Kidney glomerular epithelial cell (primary cell): Measurements from ENCODE around the gene ABLIM2.
A peak's percentile ranks its signal among the peaks of the same experiment; 100 is the strongest.

Experiments
- DNase-seq: peaks from one replicate; lab custom pipeline; 2025; lab: John Stamatoyannopoulos, UW

The ABLIM2 gene

DNA sequence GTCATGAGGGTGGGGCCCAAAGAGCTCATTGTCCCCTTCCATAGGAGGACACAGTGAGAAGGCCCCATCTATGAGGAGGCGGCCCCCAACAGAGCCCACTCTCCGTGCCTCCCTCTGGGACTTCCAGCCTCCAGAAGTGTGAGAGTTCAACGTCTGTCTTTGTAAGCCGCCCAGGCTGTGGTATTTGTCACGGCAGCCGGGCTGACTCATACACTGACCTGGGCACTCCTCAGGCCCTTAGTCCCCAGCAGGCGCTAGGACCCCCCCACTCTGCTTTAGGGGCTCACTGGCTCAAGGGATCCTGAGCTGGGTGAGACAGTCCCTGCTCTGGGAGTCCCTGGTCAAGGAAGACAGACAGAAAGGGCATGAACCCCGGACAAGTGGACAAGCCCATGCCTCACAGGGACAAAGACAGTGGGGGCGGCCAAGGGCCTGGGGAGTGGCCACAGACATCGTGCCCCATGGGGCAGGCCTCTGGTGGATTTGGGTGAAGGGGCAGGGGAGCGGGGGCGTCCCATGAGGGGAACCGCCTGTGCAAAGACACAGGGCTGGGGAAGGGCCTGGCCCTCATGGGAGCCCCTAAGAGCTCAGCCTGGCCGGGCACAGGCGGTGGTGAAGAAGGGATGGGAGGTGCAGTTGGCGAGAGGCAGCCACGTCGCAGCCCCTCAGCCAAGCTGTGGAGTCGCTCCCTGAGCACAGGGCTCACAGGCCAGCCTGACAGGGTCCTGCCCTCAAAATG, 21.5 kb downstream of the ABLIM2 start:
- DNase-seq: no peak

GRCh38 chr4:8136529-8136928, 22.1 kb downstream of the ABLIM2 start:
- DNase-seq: no peak

DNA sequence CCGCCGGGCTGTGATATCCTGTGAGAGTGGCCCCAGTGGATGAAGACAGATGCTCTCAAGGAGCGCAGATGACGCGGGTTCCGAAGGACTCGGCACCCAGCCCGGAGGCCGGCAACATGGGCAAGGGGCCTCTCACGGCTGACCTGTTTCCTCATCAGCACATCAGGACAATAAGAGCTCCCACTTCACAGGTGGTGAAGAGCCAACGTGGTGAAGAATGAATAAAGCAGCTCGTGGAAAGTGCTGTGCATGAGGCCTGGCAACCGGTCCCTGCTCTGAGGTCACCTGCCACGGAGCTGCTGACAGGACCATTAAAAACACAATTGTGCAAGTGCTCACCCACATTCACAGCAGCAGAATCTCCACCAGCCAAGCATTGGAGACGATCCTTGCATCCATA, 22.9 kb downstream of the ABLIM2 start:
- no peak for DNase-seq

GRCh38 chr4:8133897-8134563, 24.6 kb downstream of the ABLIM2 start:
- no peak for DNase-seq

GRCh38 chr4:8132947-8133705, 25.5 kb downstream of the ABLIM2 start:
- DNase-seq: no peak

DNA sequence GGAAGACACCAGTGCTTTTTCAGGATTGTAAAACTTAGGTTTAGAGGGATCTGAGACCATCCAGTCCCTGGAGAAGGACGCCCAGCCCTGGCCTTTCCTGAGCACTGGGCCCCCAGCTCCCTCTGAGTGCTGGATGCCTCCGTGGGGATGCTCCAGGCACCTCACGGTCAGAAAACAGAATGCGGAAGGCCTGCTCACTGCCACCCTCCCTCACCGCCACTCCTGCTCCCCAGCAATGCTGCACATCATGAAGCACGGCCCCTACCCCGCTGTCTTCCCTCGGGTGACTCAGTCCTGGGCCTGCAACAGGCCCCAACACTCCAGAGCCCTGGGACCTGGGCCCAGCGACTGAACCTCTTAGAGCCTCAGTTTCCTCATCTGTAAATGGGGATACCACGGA, 26.2 kb downstream of the ABLIM2 start:
- DNase-seq: no peak

DNA sequence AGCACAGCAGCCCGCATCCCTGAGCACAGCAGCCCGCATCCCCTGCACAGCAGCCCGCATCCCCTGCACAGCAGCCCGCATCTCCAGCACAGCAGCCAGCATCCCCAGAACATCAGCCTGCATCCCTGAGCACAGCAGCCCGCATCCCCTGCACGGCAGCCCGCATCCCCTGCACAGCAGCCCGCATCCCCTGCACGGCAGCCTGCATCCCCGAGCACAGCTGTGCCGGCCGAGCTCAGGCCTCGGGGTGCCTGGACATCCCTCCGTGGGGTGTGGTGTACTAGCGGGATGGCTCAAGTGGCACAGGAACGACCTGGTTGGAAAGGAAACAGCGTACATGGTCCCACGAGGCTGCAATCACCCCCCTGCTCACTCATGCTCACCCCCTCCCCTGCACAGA, 26.8 kb downstream of the ABLIM2 start:
- no peak for DNase-seq

GRCh38 chr4:8131210-8131609, 27.4 kb downstream of the ABLIM2 start:
- DNase-seq: no peak

- DNase-seq: no peak
Observed at GRCh38 chr4:8130346-8131066, 28.1 kb downstream of the ABLIM2 start.

GRCh38 chr4:8129785-8130184, 28.8 kb downstream of the ABLIM2 start:
- DNase-seq: no peak

GRCh38 chr4:8129136-8129535, 29.5 kb downstream of the ABLIM2 start:
- DNase-seq: no peak

DNA sequence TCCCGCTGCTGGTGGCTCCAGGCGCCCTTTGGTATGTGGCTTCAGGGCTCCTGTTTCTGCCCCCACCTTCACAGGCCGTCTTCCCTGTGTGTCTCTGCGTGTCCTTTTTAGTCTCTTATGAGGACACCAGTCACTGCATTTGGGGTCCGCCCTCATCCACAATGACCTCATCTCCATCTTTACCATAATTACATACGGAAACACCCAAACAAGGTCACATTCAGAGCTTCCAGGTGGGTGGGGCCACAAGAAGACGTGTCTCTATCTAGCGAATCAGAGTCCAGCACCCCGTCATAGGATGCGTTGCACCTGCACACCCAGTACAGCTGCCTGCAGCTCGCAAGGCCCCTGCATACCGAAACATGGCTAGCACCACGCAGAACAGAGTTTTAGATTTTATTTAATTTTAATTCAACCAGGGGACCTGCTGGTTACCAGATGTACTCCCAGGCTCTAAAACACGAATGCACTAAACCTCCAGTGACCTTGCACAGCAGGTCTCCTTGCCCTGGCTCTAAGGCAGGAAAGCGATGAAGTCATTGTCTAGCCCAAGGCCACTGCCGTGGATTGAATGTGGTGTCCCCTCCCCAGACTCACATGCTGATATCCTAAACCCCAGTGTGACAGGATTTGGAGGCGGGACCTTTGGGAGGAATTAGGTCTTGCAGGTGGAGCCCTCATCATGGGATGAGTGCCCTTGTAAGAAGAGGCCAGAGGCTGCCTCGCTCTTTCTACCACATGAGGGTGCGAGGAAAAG, 30.3 kb downstream of the ABLIM2 start:
- DNase-seq: no peak

GRCh38 chr4:8127051-8127826, 31.4 kb downstream of the ABLIM2 start:
- no peak for DNase-seq

- no peak for DNase-seq
Observed at GRCh38 chr4:8126523-8126922, 32.1 kb downstream of the ABLIM2 start.

DNA sequence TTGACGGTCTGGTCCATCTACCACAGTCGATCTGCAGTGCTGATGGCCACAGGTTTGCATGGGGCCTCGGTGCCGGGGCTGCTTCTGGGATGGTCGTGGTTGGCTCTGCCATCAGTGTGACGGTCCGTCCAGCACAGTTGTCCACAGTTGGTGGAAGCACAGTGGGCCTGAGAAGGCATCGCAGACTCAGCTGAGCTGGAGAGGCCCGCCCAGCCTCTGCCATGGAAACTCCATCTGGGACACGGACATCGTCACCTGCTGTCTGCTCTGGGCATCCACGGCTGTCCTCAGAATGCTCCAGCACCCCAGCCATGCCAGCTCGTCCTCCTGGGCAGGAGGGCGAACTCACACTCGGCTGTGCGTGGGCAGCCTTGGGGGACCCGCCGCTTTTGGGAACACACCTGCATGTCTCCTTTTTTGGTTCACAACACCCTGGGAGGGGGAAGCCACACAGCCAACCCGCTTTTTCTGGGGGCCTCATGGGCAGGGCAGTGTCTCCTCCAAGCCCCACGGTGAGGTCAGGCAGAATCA, 33.0 kb downstream of the ABLIM2 start:
- no peak for DNase-seq

DNA sequence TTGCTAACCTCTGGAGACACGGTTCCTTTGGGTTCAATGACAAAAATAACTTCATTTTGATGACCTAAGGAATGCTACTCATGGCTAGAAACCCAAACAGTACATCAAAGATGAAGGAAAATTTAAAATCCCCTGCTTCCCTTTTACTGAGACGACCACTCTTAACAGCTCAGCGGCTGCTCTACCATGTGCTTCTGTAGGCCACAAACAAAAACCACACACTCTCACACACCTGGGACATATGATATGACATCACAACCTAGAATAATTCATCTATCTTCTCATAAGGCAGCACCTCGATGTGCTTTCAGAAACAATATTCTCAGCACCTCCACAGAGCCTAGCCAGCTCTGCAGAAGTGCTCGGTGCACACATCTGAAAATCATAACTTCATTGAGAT, 34.7 kb downstream of the ABLIM2 start:
- DNase-seq: no peak

DNA sequence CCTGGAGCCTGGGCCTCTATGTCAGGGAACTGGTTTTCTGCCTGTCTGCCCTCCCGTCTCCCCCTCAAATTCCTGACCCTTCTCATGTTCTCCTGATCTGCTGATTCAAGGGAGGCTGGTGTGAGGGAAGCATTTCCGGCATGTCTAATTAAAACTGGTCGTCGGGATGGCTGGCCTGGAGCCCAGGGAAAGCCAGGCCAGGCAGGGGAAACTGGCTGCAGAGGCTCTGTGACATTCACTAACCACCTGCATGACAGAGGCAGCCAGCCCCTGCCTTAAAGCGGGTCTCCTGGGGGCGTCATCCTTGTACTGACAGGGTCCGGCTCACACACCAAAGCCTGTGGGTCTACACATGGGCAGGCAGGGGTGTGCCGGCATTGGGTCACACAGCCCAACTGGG, 35.2 kb downstream of the ABLIM2 start:
- peak; percentile 71 for DNase-seq

DNA sequence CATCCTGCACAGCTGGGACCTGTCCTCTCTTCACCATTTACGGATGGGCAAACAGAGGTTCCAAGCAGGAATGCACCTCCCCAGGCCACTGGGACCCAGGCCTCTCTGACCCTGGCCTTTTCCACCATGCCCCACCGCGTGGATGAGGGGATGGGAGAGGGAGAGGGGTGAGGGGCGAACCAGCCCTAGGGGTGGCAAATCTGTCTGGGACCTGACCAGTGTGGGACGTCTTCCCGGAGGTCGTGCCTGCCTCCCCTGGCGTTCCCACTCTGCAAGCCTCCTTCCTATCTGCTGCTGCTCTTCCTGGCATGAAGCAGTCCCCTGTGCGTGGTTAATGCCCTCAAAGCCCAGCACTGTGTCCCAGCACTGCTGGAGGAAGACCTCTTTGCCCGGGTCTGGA, 35.9 kb downstream of the ABLIM2 start:
- no peak for DNase-seq

DNA sequence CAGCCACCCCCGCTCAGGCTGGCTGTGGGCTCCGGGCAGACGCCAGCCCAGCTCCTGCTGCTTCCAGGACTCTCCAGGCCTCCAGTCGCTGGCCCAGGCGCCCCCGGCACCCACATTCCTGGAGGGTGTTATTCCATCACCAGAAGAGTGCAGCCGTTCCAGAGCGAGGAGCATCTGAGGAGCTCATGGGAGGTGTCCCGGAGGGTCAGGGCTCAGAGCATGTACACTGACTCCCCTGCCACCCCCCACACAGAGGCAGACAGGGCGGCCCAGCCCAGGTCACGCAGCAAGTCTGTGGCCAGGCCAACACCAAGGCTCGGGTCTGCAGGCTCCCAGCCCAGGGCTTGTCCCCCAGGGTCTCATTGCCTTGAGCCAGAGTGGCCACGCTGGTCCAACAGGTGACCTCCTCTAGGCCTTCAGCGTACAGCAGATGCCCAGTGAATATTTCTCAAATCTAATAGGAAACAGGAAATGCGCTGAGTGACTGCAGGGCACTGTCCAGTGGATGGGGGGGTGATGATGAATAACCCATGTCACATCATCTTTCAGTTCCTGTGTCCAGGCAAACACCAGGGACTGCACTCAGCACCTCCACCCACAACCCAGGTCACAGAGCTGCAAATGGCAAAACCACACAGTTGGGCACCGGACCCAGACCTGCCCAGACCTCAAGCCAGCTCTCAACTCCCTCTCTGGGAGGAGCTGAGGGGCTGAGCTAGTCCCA, 37.2 kb downstream of the ABLIM2 start:
- DNase-seq: no peak

- DNase-seq: no peak
Observed at GRCh38 chr4:8120501-8120900, 38.1 kb downstream of the ABLIM2 start.
